H9 (cell line): ENCODE measurements around the gene SLC2A1. TPM values are rescaled to one million over a fixed set of nuclear protein-coding genes. Genes with fewer than 3 reads are reported as not detected.
"Not testable (repeated sequence)": the region's sequence is repeated elsewhere in the genome, so short reads cannot be mapped to it uniquely, and the experiment has no call there.

Experiments
- DNase-seq: peaks from one replicate; pipeline ENCODE4 v3.0.0-alpha.2; 2017
- H2AFZ ChIP-seq: one replicate; pipeline ENCODE4 v1.6.1; 2013; ENCODE audit warnings: mild to moderate bottlenecking, low read length, control low read depth, moderate library complexity
- H2AK5ac ChIP-seq: 2 replicates; pipeline ENCODE4 v1.6.1; 2013; ENCODE audit warnings: low read length, control low read depth, mixed read lengths; ENCODE audit not compliant: insufficient read length
- H2BK120ac ChIP-seq: one replicate; pipeline ENCODE4 v1.6.1; 2013; ENCODE audit warnings: low read depth, mild to moderate bottlenecking, low read length, control low read depth, inconsistent platforms; ENCODE audit not compliant: poor library complexity, severe bottlenecking
- H2BK12ac ChIP-seq: 2 replicates; pipeline ENCODE4 v1.6.1; 2013; ENCODE audit warnings: low read length, control low read depth, mixed read lengths, low read depth; ENCODE audit not compliant: insufficient read length
- H2BK15ac ChIP-seq: 2 replicates; pipeline ENCODE4 v1.6.1; 2013; ENCODE audit warnings: low read depth, low read length, control low read depth
- H2BK20ac ChIP-seq: one replicate; pipeline ENCODE4 v1.6.1; 2013; ENCODE audit warnings: low read depth, mild to moderate bottlenecking, low read length, control low read depth, inconsistent platforms; ENCODE audit not compliant: poor library complexity, severe bottlenecking
- H2BK5ac ChIP-seq: 2 replicates; pipeline ENCODE4 v1.6.1; 2013; ENCODE audit warnings: low read length, control low read depth, mixed read lengths; ENCODE audit not compliant: insufficient read length
- H3K14ac ChIP-seq: 2 replicates; pipeline ENCODE4 v1.6.1; 2013; ENCODE audit warnings: low read length, control low read depth; ENCODE audit not compliant: insufficient read depth
- H3K18ac ChIP-seq: 2 replicates; pipeline ENCODE4 v1.6.1; 2013; ENCODE audit warnings: low read depth, mild to moderate bottlenecking, mixed read lengths, low read length, control low read depth; ENCODE audit not compliant: insufficient read length
- H3K23ac ChIP-seq: 2 replicates; pipeline ENCODE4 v1.6.1; 2013; ENCODE audit warnings: low read length, control low read depth, mixed read lengths, low read depth; ENCODE audit not compliant: insufficient read length
- H3K23me2 ChIP-seq: 2 replicates; pipeline ENCODE4 v1.6.1; 2013; ENCODE audit warnings: low read depth, mild to moderate bottlenecking, mixed read lengths, low read length, control low read depth; ENCODE audit not compliant: insufficient read length, poor library complexity, severe bottlenecking
- H3K27ac ChIP-seq: 2 replicates; pipeline ENCODE4 v1.5.1; 2013; ENCODE audit warnings: low read length, control low read depth, mixed read lengths, low read depth; ENCODE audit not compliant: insufficient read length
- H3K27me3 ChIP-seq: 2 replicates; pipeline ENCODE4 v1.6.1; 2013; ENCODE audit warnings: low read length, control low read depth, inconsistent platforms; ENCODE audit not compliant: insufficient read depth
- H3K4ac ChIP-seq: 2 replicates; pipeline ENCODE4 v1.6.1; 2013; ENCODE audit warnings: low read depth, mild to moderate bottlenecking, control low read depth, inconsistent platforms, low read length, moderate library complexity
- H3K4me1 ChIP-seq: 2 replicates; pipeline ENCODE4 v1.6.1; 2013; ENCODE audit warnings: low read length, control low read depth, inconsistent platforms; ENCODE audit not compliant: insufficient read depth
- H3K4me2 ChIP-seq: 2 replicates; pipeline ENCODE4 v1.6.1; 2013; ENCODE audit warnings: low read length, control low read depth, mixed read lengths; ENCODE audit not compliant: insufficient read length, insufficient read depth
- H3K56ac ChIP-seq: 2 replicates; pipeline ENCODE4 v1.6.1; 2013; ENCODE audit warnings: low read depth, mild to moderate bottlenecking, mixed read lengths, low read length, control low read depth; ENCODE audit not compliant: insufficient read length
- H3K79me1 ChIP-seq: 2 replicates; pipeline ENCODE4 v1.6.1; 2013; ENCODE audit warnings: low read depth, mild to moderate bottlenecking, moderate library complexity, low read length, control low read depth, inconsistent platforms; ENCODE audit not compliant: insufficient read depth, poor library complexity, severe bottlenecking
- H3K79me2 ChIP-seq: 2 replicates; pipeline ENCODE4 v1.6.1; 2013; ENCODE audit warnings: low read length, control low read depth, inconsistent platforms; ENCODE audit not compliant: insufficient read depth
- H3K9ac ChIP-seq: 2 replicates; pipeline ENCODE4 v1.6.1; 2013; ENCODE audit warnings: low read length, control low read depth, mixed read lengths; ENCODE audit not compliant: insufficient read length; ENCODE audit errors: extremely low read depth
- H3K9me3 ChIP-seq: one replicate; pipeline ENCODE4 v1.6.1; 2013; ENCODE audit warnings: low read depth, low read length, inconsistent platforms; ENCODE audit not compliant: control insufficient read depth
- H3T11ph ChIP-seq: one replicate; pipeline ENCODE4 v1.6.1; 2013; ENCODE audit warnings: mild to moderate bottlenecking, low read length, control low read depth, inconsistent platforms
- H4K20me1 ChIP-seq: one replicate; pipeline ENCODE4 v1.6.1; 2013; ENCODE audit not compliant: control insufficient read depth, insufficient read length, insufficient read depth
- H4K5ac ChIP-seq: 2 replicates; pipeline ENCODE4 v1.6.1; 2013; ENCODE audit warnings: low read depth, mild to moderate bottlenecking, mixed read lengths, low read length, control low read depth; ENCODE audit not compliant: insufficient read length
- H4K8ac ChIP-seq: replicated peaks from 2 replicates; pipeline ENCODE4 v1.6.1; 2013; ENCODE audit warnings: low read length, control low read depth, mixed read lengths, low read depth; ENCODE audit not compliant: insufficient read length
- H4K91ac ChIP-seq: 2 replicates; pipeline ENCODE4 v1.6.1; 2013; ENCODE audit warnings: low read depth, mild to moderate bottlenecking, moderate library complexity, mixed read lengths, low read length, control low read depth; ENCODE audit not compliant: insufficient read length
- H3K27ac Mint-ChIP-seq, 3 experiments: 2 replicates in 2 of 3; 3 replicates in 1 of 3; pipeline ENCODE4 v1.8.0; 2020 to 2021; ENCODE audit warnings: mixed read lengths in 3 of 3, mild to moderate bottlenecking in 1 of 3, moderate library complexity in 1 of 3
- H3K27me3 Mint-ChIP-seq: 2 replicates; pipeline ENCODE4 v1.8.0; 2021; ENCODE audit warnings: low read depth, mild to moderate bottlenecking, moderate library complexity, mixed read lengths
- H3K36me3 Mint-ChIP-seq, 3 experiments: 2 replicates in 2 of 3; 3 replicates in 1 of 3; pipeline ENCODE4 v1.8.0; 2020 to 2021; ENCODE audit warnings: low read depth in 3 of 3, mixed read lengths in 3 of 3; ENCODE audit not compliant: insufficient read depth in 1 of 3
- H3K4me1 Mint-ChIP-seq, 2 experiments: 2 replicates each; pipeline ENCODE4 v1.8.0; 2020; ENCODE audit warnings: mixed read lengths in 2 of 2
- H3K4me3 Mint-ChIP-seq, 2 experiments: 2 replicates in 1 of 2; 3 replicates in 1 of 2; pipeline ENCODE4 v1.8.0; 2020 to 2021; ENCODE audit warnings: mild to moderate bottlenecking in 2 of 2, mixed read lengths in 2 of 2, moderate library complexity in 1 of 2
- H3K9me3 Mint-ChIP-seq, 2 experiments: 2 replicates in 1 of 2; 3 replicates in 1 of 2; pipeline ENCODE4 v1.8.0; 2020; ENCODE audit warnings: mild to moderate bottlenecking in 2 of 2, mixed read lengths in 2 of 2, moderate library complexity in 1 of 2
- CTCF ChIP-seq: fragments of 200-600 bp; sonication (generic); conservative IDR thresholded peaks from 3 replicates; pipeline ENCODE4 v1.8.0; 2021; ENCODE audit warnings: antibody characterized with exemption, mild to moderate bottlenecking
- WGBS: extraction: QIAGEN DNeasy Blood & Tissue Kit; methylation state at CpG from one replicate; pipeline ENCODE4 v1.1.7; 2013; ENCODE audit warnings: missing lambda C conversion rate, low lambda C conversion rate, mixed read lengths; ENCODE audit not compliant: insufficient read length; ENCODE audit errors: extremely low coverage; 5-methylcytosine and 5-hydroxymethylcytosine counted together
- total RNA-seq: library from RNA; stranded (reverse); gene quantifications from 2 replicates; pipeline ENCODE4 v1.2.1, GENCODE V29; 2021

SLC2A1 gene
- total RNA-seq, 1 experiment from 2014 or later, result 186 TPM

GRCh38 chr1:42921769-42922168, 36.9 kb downstream of the SLC2A1 start:
- no peak overlapping the region for H2BK20ac ChIP-seq
- no peak overlapping the region for H3K23ac ChIP-seq
- H3K56ac ChIP-seq, result no peak overlapping the region
- peaks cover 24 to 27% of the 10 kb centered on the region in 2 experiments for H3K4me1 Mint-ChIP-seq
- H2BK15ac ChIP-seq, result no peak overlapping the region
- H3K14ac ChIP-seq, result no peak overlapping the region
- H2BK12ac ChIP-seq, result no peak overlapping the region
- no peak overlapping the region for H3K4ac ChIP-seq
- peaks cover 10% of the 10 kb centered on the region for H3K23me2 ChIP-seq
- no peak overlapping the region for H3K27ac ChIP-seq
- no peaks in the 10 kb centered on the region for H3K9me3 ChIP-seq
- no peak overlapping the region for H3K18ac ChIP-seq
- no peak for DNase-seq
- peaks cover 5% of the 10 kb centered on the region; the same call in 1 of the 2 replicates for H3K4me1 ChIP-seq
- no peak overlapping the region for H4K91ac ChIP-seq
- H3K79me1 ChIP-seq, result no peaks in the 10 kb centered on the region
- no peak overlapping the region for H3K4me3 Mint-ChIP-seq
- no peak overlapping the region for H3T11ph ChIP-seq
- no peak for TF ChIP-seq CTCF
- H4K20me1 ChIP-seq, result no peaks in the 10 kb centered on the region
- H3K9me3 Mint-ChIP-seq, result peaks cover 11 to 13% of the 10 kb centered on the region in 2 experiments
- H3K27me3 ChIP-seq, result no peaks in the 10 kb centered on the region
- no peak overlapping the region for H4K5ac ChIP-seq
- no peaks in the 10 kb centered on the region for H3K79me2 ChIP-seq
- no peak overlapping the region for H2BK5ac ChIP-seq
- H3K27me3 Mint-ChIP-seq, result no peaks in the 10 kb centered on the region
- no peak overlapping the region for H3K27ac Mint-ChIP-seq
- no peak overlapping the region for H2BK120ac ChIP-seq
- H2AFZ ChIP-seq, result no peak overlapping the region
- no peak overlapping the region for H2AK5ac ChIP-seq
- no CpG with 5 or more reads among the region's 4 CpGs for WGBS
- no peak overlapping the region for H3K4me2 ChIP-seq
- no peak overlapping the region for H4K8ac ChIP-seq
- peaks cover 3 to 22% (median 13%) of the 10 kb centered on the region in 3 experiments; a peak in 6 of 7 replicates for H3K36me3 Mint-ChIP-seq
- no peak overlapping the region for H3K9ac ChIP-seq

DNA sequence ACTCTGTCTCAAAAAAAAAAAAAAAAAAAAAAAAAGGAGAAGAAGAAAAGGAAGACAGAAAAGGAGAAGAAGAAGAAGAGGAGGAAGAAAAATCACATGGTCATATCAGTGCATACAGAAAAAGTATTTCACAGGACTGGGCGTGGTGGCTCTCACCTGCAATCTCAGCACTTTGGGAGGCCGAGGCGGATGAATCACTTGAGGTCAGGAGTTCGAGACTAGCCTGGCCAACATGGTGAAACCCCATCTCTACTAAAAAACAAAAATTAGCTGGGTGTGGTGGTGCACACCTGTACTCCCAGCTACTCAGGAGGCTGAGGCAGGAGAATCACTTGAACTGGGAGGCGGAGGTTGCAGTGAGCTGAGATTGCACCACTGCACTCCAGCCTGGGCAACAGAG, 39.0 kb downstream of the SLC2A1 start:
- not testable (repeated sequence) for H3K27ac Mint-ChIP-seq, H3K18ac ChIP-seq, H2BK15ac ChIP-seq, H2AFZ ChIP-seq, H3K27me3 Mint-ChIP-seq, H4K5ac ChIP-seq, H4K91ac ChIP-seq, H3K79me1 ChIP-seq, H2AK5ac ChIP-seq, H2BK12ac ChIP-seq, H3K23ac ChIP-seq, H2BK20ac ChIP-seq, H2BK5ac ChIP-seq, H3K4me2 ChIP-seq, H3K4ac ChIP-seq, H4K8ac ChIP-seq, H2BK120ac ChIP-seq, H3K23me2 ChIP-seq, H3K27ac ChIP-seq, H3K27me3 ChIP-seq, H3K9ac ChIP-seq, H3K9me3 ChIP-seq, H3T11ph ChIP-seq, H3K79me2 ChIP-seq, H3K14ac ChIP-seq, H3K56ac ChIP-seq, H3K4me3 Mint-ChIP-seq, DNase-seq, H3K4me1 ChIP-seq, H4K20me1 ChIP-seq
- Mint-ChIP-seq H3K9me3 (peaks cover 20 to 21% of the 10 kb centered on the region in 2 experiments), H3K4me1 (peaks cover 12 to 13% of the 10 kb centered on the region in 2 experiments), H3K36me3 (peaks cover 7 to 17% (median 13%) of the 10 kb centered on the region in 3 experiments)
- no CpG with 5 or more reads among the region's 5 CpGs for WGBS
